NCI-H146 (cell line): ENCODE data around the gene ATAD3B.
"Not testable (repeated sequence)": the region's sequence is repeated elsewhere in the genome, so short reads cannot be mapped to it uniquely, and the experiment has no call there.

Source experiments
- DNase-seq: peaks from one replicate; lab custom pipeline; 2025; lab: John Stamatoyannopoulos, UW

The ATAD3B gene

GRCh38 chr1:1471389-1472052 lies at the start of gene ATAD3B:
ATAD3B (plus strand) TSS chr1:1471765; CDS start chr1:1471885, 120 bp downstream.
- peak; percentile 87 for DNase-seq

DNA sequence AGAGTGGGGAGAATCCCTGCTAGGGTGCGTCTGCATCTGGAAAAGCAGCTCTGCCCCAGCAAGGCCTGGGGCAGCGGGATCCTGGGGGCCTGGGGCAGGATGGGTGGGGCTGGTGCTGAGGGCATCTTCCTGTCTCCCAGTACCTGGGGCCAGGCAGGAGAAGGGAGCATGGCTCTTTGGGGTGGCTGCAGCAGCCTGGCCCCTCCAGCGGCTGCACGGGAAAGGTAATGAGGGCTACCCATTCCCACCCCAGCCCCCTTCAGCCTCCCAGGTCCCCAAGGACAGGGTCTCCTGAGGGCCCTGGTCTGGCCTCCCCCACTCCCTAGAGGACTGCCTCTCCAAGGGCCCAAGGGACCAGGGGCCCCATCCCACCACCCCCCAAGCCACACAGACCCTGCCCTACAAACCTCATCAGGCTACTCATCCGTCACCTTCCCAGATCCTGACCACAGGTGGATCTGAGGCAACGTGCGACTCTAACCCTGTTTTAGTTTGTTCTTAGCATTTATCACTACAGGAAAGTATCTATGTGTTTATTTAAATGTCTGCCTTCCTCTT lies 49.6 kb upstream of the ATAD3B start:
- DNase-seq = no peak

DNA sequence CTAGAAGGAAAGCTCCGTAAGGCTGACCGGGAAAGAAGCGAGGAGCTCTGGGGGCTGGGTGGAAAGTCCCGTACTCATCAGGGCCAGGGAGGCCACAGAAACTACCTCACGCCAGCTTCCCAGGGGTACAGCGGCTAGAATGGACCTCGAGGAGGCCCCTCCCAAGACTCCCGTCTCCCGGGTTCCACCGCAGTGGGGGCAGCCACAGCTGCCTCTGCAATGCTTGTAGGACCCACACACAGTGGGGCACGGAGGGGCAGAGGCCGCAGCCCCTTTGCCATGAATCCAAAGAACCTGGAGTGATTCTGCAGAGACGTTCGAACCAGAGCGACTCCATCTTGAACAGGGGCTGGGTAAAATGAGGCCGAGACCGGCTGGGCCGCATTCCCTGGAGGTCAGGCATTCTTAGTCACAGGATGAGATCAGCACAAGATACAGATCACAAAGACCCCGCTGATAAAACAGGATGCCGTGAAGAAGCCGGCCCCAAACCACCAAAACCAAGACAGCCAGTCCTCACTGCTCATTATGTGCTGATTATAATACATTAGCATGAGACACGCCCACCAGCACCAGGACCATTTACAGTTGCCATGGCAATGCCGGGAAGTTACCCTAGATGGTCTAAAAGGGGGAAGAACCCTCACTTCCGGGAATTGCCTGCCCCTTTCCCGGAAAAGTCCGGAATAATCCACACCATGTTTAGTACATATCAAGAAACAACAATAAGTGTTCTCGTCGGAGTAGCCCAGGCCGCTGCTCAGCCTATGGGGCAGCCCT lies 48.9 kb upstream of the ATAD3B start:
- DNase-seq = no peak

- no peak for DNase-seq
Observed at GRCh38 chr1:1423245-1423597, 48.3 kb upstream of the ATAD3B start.

GRCh38 chr1:1424707-1425106 lies 46.9 kb upstream of the ATAD3B start:
- no peak for DNase-seq

DNA sequence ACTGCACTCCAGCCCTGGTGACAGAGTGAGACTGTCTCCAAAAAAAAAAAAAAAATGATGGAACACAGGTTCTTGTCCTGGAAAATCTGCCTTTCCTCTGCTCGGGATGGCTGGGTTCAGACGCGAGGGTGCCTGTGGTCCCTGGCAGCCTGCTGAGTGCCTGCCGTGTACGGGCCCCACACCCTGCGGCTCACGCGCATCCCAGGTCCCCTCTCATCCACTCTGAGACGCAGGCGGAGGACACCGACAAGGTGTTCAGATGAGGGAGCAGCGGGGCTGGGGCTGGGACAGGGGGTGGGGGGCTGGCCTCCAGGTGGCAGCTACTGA lies 46.2 kb upstream of the ATAD3B start:
- no peak for DNase-seq

DNA sequence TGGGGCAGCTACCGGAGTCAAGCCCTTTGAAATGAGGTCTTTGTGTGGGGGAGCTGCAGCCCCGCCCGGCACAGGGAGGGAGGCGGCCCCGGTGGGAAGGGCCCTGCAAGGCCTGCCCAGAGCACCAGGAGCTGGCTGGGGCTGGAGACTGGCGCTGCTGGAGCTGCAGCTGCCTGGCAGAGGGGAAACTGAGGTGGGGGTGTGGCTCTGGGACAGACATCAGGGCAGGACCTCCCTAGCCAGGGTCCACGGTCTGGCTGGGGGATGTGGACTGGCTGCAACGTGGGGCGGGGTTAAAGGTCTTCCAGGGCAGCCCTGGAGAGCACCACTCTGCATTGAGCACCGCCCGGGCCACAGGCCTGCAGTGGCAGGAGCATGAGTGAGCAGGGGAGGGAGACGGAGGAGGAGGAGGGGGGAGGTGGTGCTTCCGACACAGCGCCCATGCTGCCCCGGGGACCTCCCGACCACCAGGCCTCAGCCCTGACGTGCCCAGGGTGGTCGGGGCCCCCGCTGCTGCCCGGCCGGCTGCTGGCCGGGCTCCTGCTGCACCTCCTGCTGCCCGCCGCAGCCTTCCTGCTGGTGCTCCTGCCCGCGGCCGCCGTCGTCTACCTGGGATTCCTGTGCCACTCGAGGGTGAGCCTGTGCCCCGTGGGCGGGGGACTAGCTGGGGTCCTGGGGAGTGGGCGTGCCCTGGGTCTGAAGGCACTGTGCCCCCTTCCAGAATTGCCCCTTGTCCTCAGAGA lies 45.6 kb upstream of the ATAD3B start:
- DNase-seq = no peak

GRCh38 chr1:1426496-1427105 lies 45.0 kb upstream of the ATAD3B start:
- no peak for DNase-seq

DNA sequence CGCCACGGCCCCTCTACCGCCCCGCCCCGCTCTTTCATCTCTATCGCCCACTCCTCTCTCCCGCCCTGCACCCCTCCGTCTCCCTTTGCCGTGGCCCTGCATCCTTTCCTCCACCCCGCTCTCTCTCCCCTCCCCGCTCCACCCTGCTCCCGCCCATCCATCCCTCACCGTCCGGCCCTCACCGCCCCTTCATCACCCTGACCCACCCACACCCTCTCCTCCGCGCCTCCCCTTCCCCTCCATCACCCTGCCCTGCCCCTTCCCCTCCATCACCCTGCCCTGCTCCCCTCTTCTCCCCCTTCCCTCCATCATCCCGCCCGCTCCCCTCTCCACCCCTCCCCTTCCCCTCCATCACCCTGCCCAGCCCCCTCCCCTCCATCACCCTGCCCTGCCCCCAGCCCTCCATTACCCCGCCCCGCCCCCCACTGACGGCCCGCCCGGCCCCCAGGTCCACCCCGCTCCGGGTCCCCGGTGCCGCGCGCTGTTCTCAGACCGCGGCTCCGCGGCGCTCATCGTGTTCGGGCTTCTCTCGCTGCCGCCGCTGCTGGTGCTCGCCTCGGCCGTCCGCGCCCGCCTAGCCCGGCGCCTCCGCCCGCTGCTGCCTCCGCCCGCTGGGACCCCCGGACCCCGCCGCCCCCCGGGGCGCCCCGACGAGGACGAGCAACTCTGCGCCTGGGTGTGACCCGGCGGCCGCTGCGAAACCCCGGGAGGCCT lies 44.3 kb upstream of the ATAD3B start:
- DNase-seq = peak; percentile 13

DNA sequence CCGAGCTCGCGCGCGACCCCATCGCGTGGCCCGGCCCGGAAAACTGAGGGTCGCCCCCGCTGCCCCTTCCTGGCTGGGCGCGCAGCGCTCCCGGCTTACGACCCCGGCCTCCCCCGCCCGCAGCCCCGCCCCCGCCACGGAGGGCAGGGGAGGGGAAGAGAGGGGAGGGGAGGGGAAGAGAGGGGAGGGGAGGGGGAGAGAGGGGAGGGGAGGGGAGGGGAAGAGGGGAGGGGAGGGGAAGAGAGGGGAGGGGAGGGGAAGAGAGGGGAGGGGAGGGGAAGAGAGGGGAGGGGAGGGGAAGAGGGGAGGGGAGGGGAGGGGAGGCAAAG lies 43.8 kb upstream of the ATAD3B start:
- DNase-seq = no peak

- DNase-seq = no peak
Observed at GRCh38 chr1:1428174-1428573, 43.4 kb upstream of the ATAD3B start.

GRCh38 chr1:1428967-1429366 lies 42.6 kb upstream of the ATAD3B start:
- not testable (repeated sequence) for DNase-seq

GRCh38 chr1:1429671-1430073 lies 41.9 kb upstream of the ATAD3B start:
- no peak for DNase-seq

- DNase-seq = no peak
Observed at GRCh38 chr1:1430114-1430982, 41.2 kb upstream of the ATAD3B start.

DNA sequence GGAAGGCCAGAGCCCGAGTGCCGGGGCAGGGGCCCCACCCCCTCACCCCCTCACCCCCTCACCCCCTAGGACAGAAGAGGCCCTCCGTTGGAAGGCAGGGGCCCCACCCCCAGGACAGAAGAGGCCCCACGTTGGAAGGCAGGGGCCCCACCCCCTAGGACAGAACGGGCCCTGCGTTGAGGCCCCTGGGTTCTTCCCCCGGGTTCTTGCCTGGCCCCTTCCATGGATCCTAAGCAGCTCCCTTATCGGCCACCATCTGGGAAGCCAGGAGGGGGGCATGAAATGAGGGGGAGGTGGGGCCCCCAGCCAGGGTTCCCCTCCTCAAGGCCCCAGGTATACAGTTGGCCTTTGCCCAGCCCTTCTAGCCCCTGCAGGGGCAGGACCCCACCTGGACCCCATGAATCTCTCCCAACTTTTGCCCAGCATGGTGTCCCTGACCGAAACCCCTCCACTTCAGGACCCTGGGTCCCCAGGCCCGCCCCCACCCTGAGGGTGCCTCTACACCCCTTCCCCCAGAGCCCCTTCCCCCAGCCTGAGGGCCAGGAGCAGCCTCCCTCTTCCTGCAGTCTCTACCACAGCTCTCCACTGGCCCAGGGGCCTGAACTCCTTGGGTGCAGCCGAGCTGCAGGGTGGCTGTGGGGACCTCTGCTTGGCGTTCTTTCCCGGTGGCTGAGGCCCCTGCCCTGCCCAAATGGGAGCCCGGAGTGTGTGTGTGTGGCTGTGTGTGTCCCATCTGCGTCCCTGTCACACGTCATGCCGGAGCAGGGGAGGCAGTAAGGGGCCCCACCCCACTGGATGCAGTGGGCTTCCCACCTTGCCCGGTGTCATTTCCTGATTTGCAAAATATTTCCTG lies 40.3 kb upstream of the ATAD3B start:
- no peak for DNase-seq

GRCh38 chr1:1431845-1432273 lies 39.7 kb upstream of the ATAD3B start:
- DNase-seq = no peak

DNA sequence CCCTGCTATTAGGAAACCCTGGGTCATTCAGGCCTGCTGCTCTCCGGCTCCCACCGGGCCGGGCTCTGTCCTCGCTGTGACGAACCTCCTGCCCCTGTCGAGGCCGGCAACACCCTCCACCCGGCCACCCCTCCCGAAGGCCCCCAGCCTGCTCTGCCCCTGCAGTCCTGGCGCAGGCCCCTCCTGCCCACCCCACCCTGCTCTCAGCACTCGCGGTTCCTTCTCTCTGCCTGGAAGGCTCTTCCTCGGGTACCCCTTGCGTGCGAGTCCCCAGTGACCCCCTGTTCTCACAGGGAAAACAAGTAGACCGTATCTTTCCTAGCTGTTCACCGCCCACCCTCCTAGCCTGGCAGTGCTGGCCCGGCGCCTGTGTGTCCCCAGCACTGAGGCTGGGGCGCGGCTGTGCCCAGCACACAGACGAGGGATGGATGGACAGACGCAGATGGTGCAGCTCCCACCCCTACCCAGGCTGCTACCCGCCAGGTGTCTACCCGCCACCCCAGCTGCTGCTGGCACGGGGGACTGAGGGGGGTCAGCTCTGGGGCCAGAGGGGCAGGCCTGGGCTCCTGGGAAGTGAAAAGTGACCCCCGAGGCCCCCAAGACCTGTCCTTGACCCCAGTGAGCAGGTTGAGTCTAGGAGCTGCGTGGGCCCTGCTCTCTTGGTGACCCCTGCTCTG lies 39.2 kb upstream of the ATAD3B start:
- DNase-seq = no peak

DNA sequence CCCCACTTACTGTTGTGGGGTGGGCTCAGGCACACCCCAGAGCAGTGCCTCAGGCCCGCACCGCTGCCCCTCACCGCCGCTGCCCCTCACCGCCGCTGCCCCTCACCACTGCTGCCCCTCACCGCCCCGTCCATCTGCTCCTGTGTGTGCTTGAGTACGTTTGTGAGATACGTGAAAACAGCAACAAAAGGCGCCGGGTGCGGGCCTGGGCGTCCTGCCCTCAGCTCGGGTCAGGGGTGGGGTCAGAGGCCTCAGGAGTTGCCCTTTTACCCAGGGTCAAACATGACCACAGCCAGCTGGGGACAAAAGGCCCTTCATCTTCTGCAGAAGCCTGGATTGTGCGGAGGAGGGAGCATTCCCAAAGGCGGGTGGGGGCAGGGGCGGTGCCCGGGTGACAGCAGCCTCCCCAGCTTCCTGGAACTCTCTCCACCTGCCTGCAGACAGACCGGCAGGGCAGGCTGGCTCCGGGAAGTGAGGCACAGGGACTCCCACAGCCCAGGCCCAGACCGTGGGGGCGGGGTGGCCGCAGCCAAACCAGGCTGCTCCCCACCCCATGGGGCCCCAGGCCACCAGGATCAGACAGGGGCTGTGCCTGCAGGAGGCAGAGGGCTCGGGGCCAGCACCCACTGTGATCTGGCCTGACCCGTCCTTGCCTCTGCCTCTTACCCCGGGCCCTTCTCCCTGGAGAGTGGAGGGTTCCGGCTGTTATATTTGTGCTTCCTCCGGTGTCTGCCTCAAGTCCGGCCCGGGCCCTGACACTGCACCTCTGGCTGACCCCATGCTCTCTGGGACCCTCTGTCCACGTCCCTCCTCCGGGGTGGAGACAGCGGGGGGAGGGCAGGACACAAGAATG lies 38.4 kb upstream of the ATAD3B start:
- DNase-seq = no peak

- DNase-seq = no peak
Observed at GRCh38 chr1:1433804-1434130, 37.8 kb upstream of the ATAD3B start.
